Neuronal stem cell (in vitro differentiated cells): ENCODE measurements around the gene ILKAP.

Experiments used
- DNase-seq: peaks from one replicate; pipeline ENCODE4 v3.0.0-alpha.2; 2013; ENCODE audit warnings: low spot score
- H2AFZ ChIP-seq: one replicate; pipeline ENCODE4 v1.6.1; 2013; ENCODE audit warnings: mild to moderate bottlenecking, low read length, inconsistent platforms
- H2AK5ac ChIP-seq: 2 replicates; pipeline ENCODE4 v1.6.1; 2013; ENCODE audit warnings: low read depth, mild to moderate bottlenecking, inconsistent platforms, low read length, moderate library complexity, mixed read lengths
- H2BK120ac ChIP-seq: 2 replicates; pipeline ENCODE4 v1.6.1; 2013; ENCODE audit warnings: low read depth, mild to moderate bottlenecking, inconsistent platforms, low read length, moderate library complexity, mixed read lengths
- H2BK12ac ChIP-seq: one replicate; pipeline ENCODE4 v1.6.1; 2013; ENCODE audit warnings: low read length, inconsistent platforms
- H2BK15ac ChIP-seq: 2 replicates; pipeline ENCODE4 v1.6.1; 2013; ENCODE audit warnings: mild to moderate bottlenecking, low read length, inconsistent platforms, mixed read lengths
- H2BK5ac ChIP-seq: one replicate; pipeline ENCODE4 v1.6.1; 2013; ENCODE audit warnings: inconsistent platforms, mild to moderate bottlenecking, low read length, moderate library complexity
- H3K14ac ChIP-seq: one replicate; pipeline ENCODE4 v1.6.1; 2013; ENCODE audit warnings: low read length, inconsistent platforms
- H3K18ac ChIP-seq: 2 replicates; pipeline ENCODE4 v1.6.1; 2013; ENCODE audit warnings: low read length, inconsistent platforms
- H3K23ac ChIP-seq: 2 replicates; pipeline ENCODE4 v1.6.1; 2013; ENCODE audit warnings: low read depth, mild to moderate bottlenecking, mixed read lengths, low read length, inconsistent platforms; ENCODE audit not compliant: poor library complexity
- H3K27ac ChIP-seq: replicated peaks from 3 replicates; pipeline ENCODE4 v1.5.1; 2013; ENCODE audit warnings: low read length, inconsistent platforms
- H3K27me3 ChIP-seq, 3 experiments: 2 replicates each; pipeline ENCODE4 v1.6.1; 2013; ENCODE audit warnings: low read length in 3 of 3, mild to moderate bottlenecking in 2 of 3, inconsistent platforms in 1 of 3, low read depth in 1 of 3, mixed read lengths in 1 of 3, moderate library complexity in 1 of 3; ENCODE audit not compliant: control insufficient read depth in 3 of 3, insufficient read depth in 3 of 3
- H3K36me3 ChIP-seq, 2 donors: replicated peaks in 1 of 2; 2 replicates each; pipeline ENCODE4 v1.6.1; 2013; ENCODE audit warnings: low read length in 2 of 2; ENCODE audit not compliant: control insufficient read depth in 2 of 2, insufficient read depth in 2 of 2
- H3K4ac ChIP-seq: 2 replicates; pipeline ENCODE4 v1.6.1; 2013; ENCODE audit warnings: inconsistent platforms, mild to moderate bottlenecking, low read length, moderate library complexity
- H3K4me1 ChIP-seq, 2 donors: 1 replicate in 1 of 2; 2 replicates in 1 of 2; pipeline ENCODE4 v1.6.1; 2013; ENCODE audit warnings: low read length in 2 of 2, low read depth in 1 of 2; ENCODE audit not compliant: control insufficient read depth in 2 of 2, insufficient read depth in 1 of 2
- H3K4me2 ChIP-seq: one replicate; pipeline ENCODE4 v1.6.1; 2013; ENCODE audit warnings: mild to moderate bottlenecking, low read length, inconsistent platforms; ENCODE audit not compliant: insufficient read depth, poor library complexity, severe bottlenecking
- H3K4me3 ChIP-seq, 2 donors: 2 replicates each; pipeline ENCODE4 v1.5.1; 2013; ENCODE audit warnings: low read length in 2 of 2, mild to moderate bottlenecking in 2 of 2, inconsistent platforms in 1 of 2, moderate library complexity in 1 of 2
- H3K79me1 ChIP-seq: one replicate; pipeline ENCODE4 v1.6.1; 2013; ENCODE audit warnings: low read depth, mild to moderate bottlenecking, inconsistent platforms, low read length, moderate library complexity
- H3K9ac ChIP-seq: one replicate; pipeline ENCODE4 v1.6.1; 2013; ENCODE audit warnings: mild to moderate bottlenecking, low read depth, low read length, inconsistent platforms; ENCODE audit not compliant: poor library complexity
- H3K9me3 ChIP-seq, 2 donors: replicated peaks in 1 of 2; 2 replicates each; pipeline versions ENCODE3 to v1.6.1; 2013; ENCODE audit warnings: low read length in 2 of 2, mild to moderate bottlenecking in 2 of 2, inconsistent platforms in 1 of 2, low read depth in 1 of 2, mixed read lengths in 1 of 2, moderate library complexity in 1 of 2; ENCODE audit not compliant: control insufficient read depth in 2 of 2, insufficient read depth in 1 of 2
- H4K8ac ChIP-seq: one replicate; pipeline ENCODE4 v1.6.1; 2013; ENCODE audit warnings: low read depth, mild to moderate bottlenecking, inconsistent platforms, low read length, moderate library complexity
- H4K91ac ChIP-seq: one replicate; pipeline ENCODE4 v1.6.1; 2013; ENCODE audit warnings: low read length, low read depth, mild to moderate bottlenecking, inconsistent platforms; ENCODE audit not compliant: poor library complexity
- WGBS, 2 donors: extraction: QIAGEN DNeasy Blood & Tissue Kit; methylation state at CpG; one replicate each; pipeline ENCODE4 v1.1.7; 2013; ENCODE audit warnings: missing lambda C conversion rate in 2 of 2, mixed read lengths in 1 of 2; ENCODE audit not compliant: insufficient read length in 2 of 2, insufficient replicate concordance in 1 of 2; ENCODE audit errors: extremely low coverage in 2 of 2; 5-methylcytosine and 5-hydroxymethylcytosine counted together

The ILKAP gene

DNA sequence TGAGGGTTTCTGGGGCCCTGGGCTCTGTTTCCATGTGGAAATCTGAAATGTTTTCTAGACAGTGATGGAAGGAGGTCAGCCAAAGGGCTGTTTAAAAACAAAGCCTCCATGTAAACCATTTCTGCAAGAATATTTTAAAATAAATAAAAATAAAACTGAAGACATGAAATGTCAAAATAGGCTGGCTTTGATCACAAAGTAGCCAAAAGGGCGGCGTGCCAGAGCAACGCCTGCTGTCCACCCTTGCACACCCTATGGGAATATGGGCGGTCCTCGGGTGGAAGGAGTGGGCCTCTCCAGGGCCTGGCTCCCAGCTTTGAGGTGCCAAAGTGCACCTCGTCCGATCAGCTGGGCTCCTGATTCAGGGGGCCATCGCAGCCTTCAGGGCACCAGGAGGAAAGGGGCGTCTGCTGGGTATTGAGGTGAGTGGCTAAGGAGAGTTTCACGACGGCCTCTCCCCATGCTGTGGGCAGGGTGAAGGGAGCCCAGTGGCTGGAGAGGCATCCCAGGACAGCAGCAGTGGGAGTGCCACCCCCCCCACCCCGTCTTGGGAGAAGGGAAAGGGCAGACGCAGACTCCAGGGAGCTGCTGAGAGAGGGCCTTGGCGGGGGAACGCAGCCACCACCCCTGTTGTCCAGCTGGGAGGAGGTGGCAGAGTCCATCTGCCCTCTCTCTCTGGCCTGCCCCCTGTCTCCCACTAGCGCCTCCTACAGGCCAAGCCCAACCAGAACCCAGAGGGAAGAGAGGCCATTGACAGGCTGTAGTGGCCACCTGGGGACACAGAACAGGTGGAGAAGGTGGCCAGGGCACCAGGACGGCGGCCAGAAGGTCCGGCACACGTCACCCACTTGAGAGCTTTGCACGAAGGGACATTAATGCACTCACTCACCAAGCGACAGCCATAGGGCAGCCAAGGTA, 50.5 kb downstream of the ILKAP start:
- peaks cover 6 to 12% of the 10 kb centered on the region in 2 donors for H3K4me1 ChIP-seq
- peak overlapping the region; percentile 94 for H2AK5ac ChIP-seq
- no peak overlapping the region for H3K9ac ChIP-seq
- H3K79me1 ChIP-seq = peaks cover 1% of the 10 kb centered on the region
- H2BK120ac ChIP-seq = no peak overlapping the region
- H3K14ac ChIP-seq = peak overlapping the region; percentile 38
- H4K8ac ChIP-seq = peak overlapping the region; percentile 65
- no peaks in the 10 kb centered on the region for H3K36me3 ChIP-seq
- no peak overlapping the region for H4K91ac ChIP-seq
- H2BK12ac ChIP-seq = no peak overlapping the region
- H3K9me3 ChIP-seq = peaks cover 0 to 8% of the 10 kb centered on the region in 2 donors
- peak overlapping the region; percentile 53 for H2BK5ac ChIP-seq
- peak overlapping the region; percentile 84 for H3K4ac ChIP-seq
- no peak overlapping the region for H3K4me2 ChIP-seq
- H3K18ac ChIP-seq = peak overlapping the region; percentile 44
- H2BK15ac ChIP-seq = peak overlapping the region; percentile 97
- whole genome bisulfite sequencing, 2 donors = no CpG with 5 or more reads among the region's 22 CpGs
- no peak overlapping the region for H2AFZ ChIP-seq
- H3K4me3 ChIP-seq = no peak overlapping the region
- DNase-seq = no peak
- H3K27me3 ChIP-seq = peaks cover 0 to 7% (median 5%) of the 10 kb centered on the region in 3 experiments
- H3K23ac ChIP-seq = no peak overlapping the region
- no peak overlapping the region for H3K27ac ChIP-seq

GRCh38 chr2:238151628-238152235, 51.8 kb downstream of the ILKAP start:
- H3K36me3 ChIP-seq = no peaks in the 10 kb centered on the region
- no peak overlapping the region for H3K4me3 ChIP-seq
- no peak overlapping the region for H4K8ac ChIP-seq
- H3K27ac ChIP-seq = no peak overlapping the region
- peaks cover 1% of the 10 kb centered on the region for H3K79me1 ChIP-seq
- H3K14ac ChIP-seq = no peak overlapping the region
- H3K4ac ChIP-seq = no peak overlapping the region
- H4K91ac ChIP-seq = no peak overlapping the region
- H2AK5ac ChIP-seq = peak overlapping the region; percentile 96
- peaks cover 6 to 12% of the 10 kb centered on the region in 2 donors for H3K4me1 ChIP-seq
- H2AFZ ChIP-seq = no peak overlapping the region
- WGBS, 2 donors = no CpG with 5 or more reads among the region's 16 CpGs
- no peak overlapping the region for H2BK120ac ChIP-seq
- H3K18ac ChIP-seq = peak overlapping the region; percentile 89
- peak overlapping the region; percentile 75 for H2BK5ac ChIP-seq
- no peak overlapping the region for H3K23ac ChIP-seq
- H2BK15ac ChIP-seq = peak overlapping the region; percentile 79
- peaks cover 0 to 8% of the 10 kb centered on the region in 2 donors for H3K9me3 ChIP-seq
- no peak overlapping the region for H3K9ac ChIP-seq
- peaks cover 0 to 5% (median 0%) of the 10 kb centered on the region in 3 experiments for H3K27me3 ChIP-seq
- no peak overlapping the region for H3K4me2 ChIP-seq
- no peak for DNase-seq
- H2BK12ac ChIP-seq = no peak overlapping the region

- H3K9me3 ChIP-seq = peaks cover 0 to 8% of the 10 kb centered on the region in 2 donors
- DNase-seq = no peak
- no peaks in the 10 kb centered on the region for H3K36me3 ChIP-seq
- H3K14ac ChIP-seq = peak overlapping the region; percentile 84
- peaks cover 6 to 12% of the 10 kb centered on the region in 2 donors for H3K4me1 ChIP-seq
- WGBS, 2 donors = no CpG with 5 or more reads among the region's 13 CpGs
- no peak overlapping the region for H3K27ac ChIP-seq
- H2AK5ac ChIP-seq = peak overlapping the region; percentile 96
- H2BK15ac ChIP-seq = peak overlapping the region; percentile 79
- peak overlapping the region; percentile 75 for H2BK5ac ChIP-seq
- peak overlapping the region; percentile 88 for H3K18ac ChIP-seq
- H2AFZ ChIP-seq = no peak overlapping the region
- H2BK12ac ChIP-seq = no peak overlapping the region
- H3K4me2 ChIP-seq = no peak overlapping the region
- H2BK120ac ChIP-seq = peak overlapping the region; percentile 72
- H3K79me1 ChIP-seq = peaks cover 1% of the 10 kb centered on the region
- H3K4me3 ChIP-seq = no peak overlapping the region
- H3K27me3 ChIP-seq = peaks cover 0 to 5% (median 0%) of the 10 kb centered on the region in 3 experiments
- no peak overlapping the region for H4K8ac ChIP-seq
- peak overlapping the region; percentile 4 for H3K9ac ChIP-seq
- H3K23ac ChIP-seq = no peak overlapping the region
- no peak overlapping the region for H3K4ac ChIP-seq
- H4K91ac ChIP-seq = no peak overlapping the region
Observed at GRCh38 chr2:238151205-238151604, 52.3 kb downstream of the ILKAP start.

- H3K4ac ChIP-seq = peak overlapping the region; percentile 84
- peak overlapping the region; percentile 75 for H2BK5ac ChIP-seq
- DNase-seq = no peak
- no peak overlapping the region for H3K4me3 ChIP-seq
- H3K79me1 ChIP-seq = peaks cover 1% of the 10 kb centered on the region
- peak overlapping the region; percentile 84 for H3K14ac ChIP-seq
- peak overlapping the region; percentile 98 for H2AK5ac ChIP-seq
- peak overlapping the region; percentile 90 for H2BK12ac ChIP-seq
- H3K4me1 ChIP-seq = peaks cover 2 to 12% of the 10 kb centered on the region in 2 donors
- no peak overlapping the region for H2AFZ ChIP-seq
- no peak overlapping the region for H4K8ac ChIP-seq
- no peak overlapping the region for H3K27ac ChIP-seq
- no peak overlapping the region for H3K4me2 ChIP-seq
- peak overlapping the region; percentile 72 for H2BK120ac ChIP-seq
- peak overlapping the region; percentile 97 for H3K23ac ChIP-seq
- peak overlapping the region; percentile 88 for H3K18ac ChIP-seq
- peaks cover 0 to 8% of the 10 kb centered on the region in 2 donors for H3K9me3 ChIP-seq
- H3K9ac ChIP-seq = peak overlapping the region; percentile 30
- H3K36me3 ChIP-seq = no peaks in the 10 kb centered on the region
- H2BK15ac ChIP-seq = peak overlapping the region; percentile 79
- peaks cover 0 to 5% (median 0%) of the 10 kb centered on the region in 3 experiments for H3K27me3 ChIP-seq
- H4K91ac ChIP-seq = peak overlapping the region; percentile 72
- no CpG with 5 or more reads among the region's 25 CpGs for WGBS, 2 donors
Observed at GRCh38 chr2:238150686-238151085, 52.8 kb downstream of the ILKAP start.
